Activated CD4-positive, CD25-positive, alpha-beta regulatory T cell treated with anti-CD3 and anti-CD28 coated beads, Interleukin-2, amount 50 U/mL, for 24 hours (primary cell): ENCODE data around the gene CDH24.
A peak's percentile ranks its signal among the peaks of the same experiment; 100 is the strongest.

Source experiments
- ATAC-seq, 2 donors: fragments of 150-1000 bp; cut with Tn5 transposase; one replicate each; pipeline ENCODE4 v1.10.0; 2021; ENCODE audit warnings: mild to moderate bottlenecking in 1 of 2, moderate library complexity in 1 of 2

Gene CDH24

GRCh38 chr14:23043145-23043544, 14.2 kb downstream of the CDH24 start:
- ATAC-seq, result no peak

- no peak for ATAC-seq
Measured at GRCh38 chr14:23042162-23042965, 15.0 kb downstream of the CDH24 start, which contains the start of gene PSMB11. Gene PSMB11, plus strand, starts transcription at chr14:23042212. Its CDS starts 14 bp downstream, at chr14:23042226.

GRCh38 chr14:23041729-23042128, 15.6 kb downstream of the CDH24 start:
- ATAC-seq, result no peak

GRCh38 chr14:23040100-23040499, 17.2 kb downstream of the CDH24 start:
- no peak for ATAC-seq

DNA sequence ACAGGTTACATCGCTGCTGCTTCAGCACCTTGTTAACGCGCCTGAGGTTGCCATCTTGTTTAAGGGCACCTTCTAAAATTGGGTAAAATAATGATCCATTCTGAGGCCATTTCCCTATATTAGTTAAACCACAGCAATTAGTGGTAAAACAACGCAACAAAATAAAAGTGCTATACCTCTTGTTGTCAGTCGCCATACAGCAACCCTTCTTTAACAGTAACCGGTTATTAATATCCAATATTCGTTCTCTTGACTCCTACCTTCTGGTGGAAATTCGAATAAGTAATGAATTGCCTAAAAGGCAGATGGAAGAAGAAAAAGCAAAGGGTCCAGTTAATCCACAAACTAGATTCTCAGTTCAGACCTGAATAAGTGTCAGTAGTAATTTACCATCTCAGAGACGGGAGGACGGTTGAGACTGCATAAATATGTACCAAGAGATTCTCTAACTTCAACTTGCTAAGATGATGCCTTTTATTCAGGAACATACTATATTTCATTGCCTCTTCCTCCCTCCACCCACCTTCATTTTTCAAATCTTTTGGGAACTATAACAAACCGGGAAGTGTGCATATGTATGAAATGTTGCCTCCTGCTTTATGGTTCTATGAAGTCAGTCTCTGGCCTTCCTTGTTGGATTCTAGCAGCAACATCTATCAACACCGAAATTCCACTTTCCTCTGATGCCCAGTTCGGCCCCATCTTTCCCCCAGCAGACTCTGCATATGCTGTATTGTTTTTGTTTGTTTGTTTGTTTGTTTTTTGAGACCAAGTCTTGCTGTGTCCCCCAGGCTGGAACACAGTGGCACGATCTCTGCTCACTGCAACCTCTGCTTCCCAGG, 21.8 kb downstream of the CDH24 start:
- ATAC-seq, result no peak

- ATAC-seq, result peak; percentile 93
Measured at GRCh38 chr14:23034498-23035302, 22.6 kb downstream of the CDH24 start, which contains the start of gene PSMB5. Gene PSMB5, minus strand, starts transcription at chr14:23034900. Its CDS starts 19 bp downstream, at chr14:23034881.

DNA sequence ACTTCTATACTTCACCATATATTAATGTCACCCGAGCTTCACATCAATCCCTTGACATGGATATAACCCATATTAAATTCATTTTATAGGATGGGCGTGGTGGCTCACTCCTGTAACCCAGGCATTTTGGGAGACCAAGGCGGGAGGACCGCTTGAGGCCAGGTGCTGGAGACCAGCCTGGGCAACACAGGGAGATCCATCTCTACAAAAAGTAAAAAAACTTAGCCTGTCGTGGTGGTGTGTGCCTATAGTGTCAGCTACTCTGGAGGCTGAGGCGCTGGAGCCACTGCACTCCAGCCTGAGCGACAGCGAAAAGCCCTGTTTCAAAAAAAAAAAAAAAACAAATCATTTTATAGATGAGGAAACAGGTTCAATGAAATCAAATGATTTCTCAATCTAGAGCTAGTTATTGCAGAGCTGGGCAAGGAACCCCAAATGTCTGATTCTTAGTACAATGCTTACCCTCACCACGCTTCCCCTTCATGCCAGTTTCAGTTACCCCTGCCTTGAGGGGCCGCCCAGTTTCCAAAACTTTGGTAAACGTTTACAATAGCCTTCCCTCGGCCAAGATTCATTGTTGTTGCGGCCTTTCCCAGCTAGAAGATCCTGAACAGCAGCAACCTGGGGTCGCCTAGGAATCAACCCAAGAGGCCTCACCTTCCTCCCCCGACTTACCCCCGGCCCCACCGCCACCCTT, 23.4 kb downstream of the CDH24 start:
- ATAC-seq, result no peak

DNA sequence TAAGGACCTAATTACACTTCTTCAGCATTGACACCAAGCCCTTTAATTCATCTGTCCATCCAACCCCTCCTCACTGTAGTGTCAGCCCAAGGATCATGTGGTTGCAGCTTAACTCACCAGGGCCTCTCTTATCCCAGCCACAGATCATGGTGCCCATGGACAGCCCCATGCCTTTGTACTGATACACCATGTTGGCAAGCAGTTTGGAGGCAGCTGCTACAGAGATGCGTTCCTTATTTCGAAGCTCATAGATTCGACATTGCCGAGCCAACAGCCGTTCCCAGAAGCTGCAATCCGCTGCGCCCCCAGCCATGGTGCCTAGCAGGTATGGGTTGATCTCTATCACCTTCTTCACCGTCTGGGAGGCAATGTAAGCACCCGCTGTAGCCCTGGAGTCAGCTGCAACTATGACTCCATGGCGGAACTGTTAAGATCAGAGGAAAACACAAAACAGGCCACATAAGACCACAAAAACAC, 24.0 kb downstream of the CDH24 start:
- ATAC-seq, result no peak

- no peak for ATAC-seq
Measured at GRCh38 chr14:23030936-23031335, 26.4 kb downstream of the CDH24 start.

DNA sequence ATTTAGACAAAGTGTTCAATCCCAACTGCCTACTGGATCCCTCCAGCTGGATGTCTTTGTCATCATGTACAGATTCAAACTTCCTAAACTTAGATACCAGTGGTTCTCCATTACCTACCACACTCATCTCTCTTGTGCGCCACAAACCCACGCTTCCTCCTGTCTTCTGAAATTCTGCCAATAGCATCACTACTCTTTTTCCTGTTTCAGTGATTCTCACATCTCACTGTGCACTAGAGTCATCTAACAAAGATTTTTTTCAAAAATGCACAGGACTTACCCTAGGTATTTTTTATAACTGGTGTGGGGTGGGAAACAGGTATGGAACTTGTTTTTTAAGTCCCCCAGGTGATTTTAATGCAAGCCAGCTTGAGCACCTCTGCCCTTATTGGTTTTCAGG, 28.5 kb downstream of the CDH24 start:
- peak in 1 of 2 donors; percentile 34 for ATAC-seq

DNA sequence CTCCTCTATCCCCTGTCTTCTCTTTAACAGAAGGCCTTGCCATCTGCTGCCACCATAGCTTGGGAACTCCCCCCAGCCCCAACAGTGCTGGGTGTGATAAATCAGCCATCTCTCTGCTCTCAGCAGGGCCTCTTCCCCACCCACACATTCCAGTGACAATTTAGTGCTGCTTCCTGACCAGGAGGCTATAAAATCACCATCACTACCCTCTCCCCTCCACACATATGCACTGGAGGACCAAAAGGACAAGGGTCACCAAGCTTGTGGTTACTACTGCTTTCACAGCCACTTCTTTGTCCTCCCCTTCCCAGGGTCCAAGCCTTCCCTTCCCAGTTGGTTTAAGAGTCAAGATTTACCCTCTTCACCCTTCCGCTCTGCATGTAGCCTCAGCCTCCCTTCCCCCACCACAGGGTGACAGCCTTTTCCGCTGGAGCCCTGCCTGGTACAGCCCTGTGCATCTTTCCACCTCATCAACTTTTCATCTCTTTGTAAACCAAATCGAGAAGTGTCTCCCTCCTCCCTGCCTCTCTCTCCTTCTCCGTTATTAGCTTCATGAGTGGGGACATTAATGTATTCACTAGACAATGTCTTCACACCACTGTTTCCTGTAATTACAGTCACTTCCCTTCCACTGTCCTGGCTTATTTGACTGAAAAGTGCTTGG, 32.0 kb downstream of the CDH24 start:
- ATAC-seq, result peak; percentile 17 to 39

- peak in 1 of 2 donors; percentile 13 for ATAC-seq
Measured at GRCh38 chr14:23024612-23025075, 32.7 kb downstream of the CDH24 start.

DNA sequence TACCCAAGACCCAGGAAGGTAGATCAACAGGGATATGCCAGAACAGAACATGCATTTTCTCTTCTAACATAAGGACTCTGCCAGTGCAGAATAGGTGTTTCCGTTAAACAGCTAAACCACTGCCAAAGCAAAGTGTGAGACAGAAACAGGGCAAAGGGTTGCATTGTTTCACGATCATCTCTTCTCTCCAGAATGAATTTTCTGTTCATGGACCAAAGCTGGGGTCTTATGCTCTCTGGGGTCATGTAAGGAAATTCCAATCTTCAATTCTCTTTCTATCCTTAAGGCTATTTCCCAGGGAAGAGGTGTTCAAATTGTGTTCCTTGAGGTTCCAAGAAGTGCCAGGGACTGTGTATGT, 33.5 kb downstream of the CDH24 start:
- ATAC-seq, result no peak

GRCh38 chr14:23023022-23023794, 34.1 kb downstream of the CDH24 start:
- ATAC-seq, result no peak

DNA sequence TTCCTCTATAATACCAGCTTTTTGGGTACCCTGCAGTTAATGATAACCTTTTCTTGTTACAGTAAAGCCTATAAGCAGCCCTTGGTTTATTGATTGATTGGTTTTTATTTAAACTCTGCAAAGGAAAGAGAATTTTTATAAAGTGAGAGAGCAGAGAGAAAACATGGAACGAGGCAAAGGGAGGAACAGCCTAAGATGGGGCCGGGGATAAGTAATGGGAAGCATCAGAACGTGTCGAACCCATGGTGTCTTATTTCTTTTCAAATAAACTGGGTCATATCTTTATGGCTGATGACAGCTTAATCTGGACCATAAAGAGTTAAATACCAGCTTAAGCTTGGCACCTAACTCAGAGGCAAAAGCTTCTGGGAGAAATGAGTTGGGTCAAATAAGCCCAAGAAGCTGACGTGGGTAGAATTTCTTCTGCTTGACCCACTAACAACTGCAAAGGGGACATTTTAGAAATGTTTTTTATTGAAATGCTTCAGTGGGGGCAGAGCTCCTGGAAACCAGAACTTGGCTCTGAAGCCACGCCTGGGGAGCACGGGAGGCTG, 35.4 kb downstream of the CDH24 start:
- no peak for ATAC-seq

DNA sequence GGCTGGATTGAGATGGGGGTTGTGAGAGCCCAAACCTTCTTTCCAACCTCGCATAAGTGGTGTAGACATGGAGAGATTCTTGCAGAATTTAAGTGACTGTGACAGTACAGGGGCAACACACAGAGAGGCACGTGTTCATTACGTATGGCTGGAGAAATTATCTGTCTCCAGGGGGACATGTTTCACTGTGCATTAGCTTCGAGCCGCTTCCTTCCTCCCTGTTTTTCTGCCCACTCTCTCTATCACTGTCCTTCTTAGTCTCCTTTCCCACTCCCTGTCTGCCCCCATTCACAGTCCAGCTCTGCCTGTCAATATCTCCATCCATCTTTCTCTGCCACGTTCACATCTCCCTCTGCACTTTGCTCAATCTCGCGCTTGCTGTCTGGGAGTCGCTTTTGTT, 35.9 kb downstream of the CDH24 start:
- no peak for ATAC-seq

DNA sequence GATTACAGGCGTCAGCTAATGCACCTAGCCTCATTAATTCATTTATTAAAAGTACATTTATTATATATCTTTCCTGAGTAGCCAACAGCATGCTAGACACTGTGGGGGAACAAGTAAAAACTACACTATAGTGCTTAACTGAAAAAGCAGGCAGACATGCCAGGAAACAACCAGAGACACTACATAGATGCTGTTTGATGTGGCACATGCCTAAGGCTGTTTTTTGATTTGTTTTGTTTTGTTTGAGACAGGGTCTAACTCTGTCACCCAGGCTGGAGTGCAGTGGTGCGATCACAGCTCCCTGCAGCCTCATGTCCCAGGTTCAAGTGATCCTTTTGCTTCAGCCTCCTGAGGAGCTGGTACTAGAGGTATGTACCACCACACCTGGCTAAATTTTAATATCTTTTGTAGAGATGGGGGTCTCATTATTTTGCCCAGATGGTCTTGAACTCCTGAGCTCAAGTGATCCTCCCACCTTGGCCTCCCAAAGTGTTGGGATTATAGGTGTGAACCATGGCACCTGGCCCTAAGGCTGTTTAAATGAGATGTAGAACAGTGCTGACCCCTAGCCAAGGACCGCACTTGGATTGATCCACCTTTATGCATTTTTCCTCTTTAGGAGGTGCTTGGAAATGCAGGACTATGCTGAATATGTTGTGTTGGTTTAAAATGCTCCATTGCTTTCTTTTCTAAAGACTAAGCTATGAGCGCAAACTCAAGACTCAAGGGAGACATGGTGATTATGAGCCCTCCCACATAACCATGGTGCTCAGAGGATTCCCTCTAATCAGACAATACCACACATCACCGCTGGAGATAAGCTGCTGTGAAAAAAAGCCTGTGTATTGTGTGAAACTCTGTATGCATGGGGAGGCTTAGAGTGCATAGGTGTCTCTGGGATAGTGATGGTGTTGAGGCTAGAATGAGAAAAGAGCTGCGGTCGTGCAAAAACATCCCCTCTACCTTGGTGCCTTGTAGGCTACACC, 36.9 kb downstream of the CDH24 start:
- ATAC-seq, result no peak

- ATAC-seq, result no peak
Measured at GRCh38 chr14:23018107-23018506, 39.2 kb downstream of the CDH24 start.

DNA sequence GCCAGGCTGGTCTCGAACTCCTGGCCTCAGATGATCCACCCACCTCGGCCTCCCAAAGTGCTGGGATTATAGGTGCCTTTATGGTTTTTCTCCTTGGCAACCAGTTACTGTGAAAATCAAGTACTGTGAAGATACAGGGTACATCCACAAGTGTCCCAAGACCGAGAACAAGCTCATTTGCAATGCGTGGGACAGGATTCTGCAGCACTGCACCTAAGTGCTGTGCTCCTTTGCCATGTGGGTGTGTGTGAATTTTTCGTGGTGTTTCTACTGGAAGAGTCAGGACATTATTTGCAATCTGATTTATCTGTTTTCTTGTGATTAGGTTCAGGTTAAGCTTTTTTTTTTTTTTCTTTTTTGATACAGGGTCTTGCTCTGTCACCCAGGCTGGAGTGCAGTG, 40.2 kb downstream of the CDH24 start:
- no peak for ATAC-seq
